ENCODE measurements around the gene TMPRSS11F. TPM values are rescaled to one million over a fixed set of nuclear protein-coding genes. Genes with fewer than 3 reads are reported as not detected.

Gene TMPRSS11F
- not detected for total RNA-seq
- polyA plus RNA-seq (2013, experiment 1 of 2) = not detected
- not detected for polyA plus RNA-seq (2013, experiment 2 of 2)
- long read RNA-seq, experiment 1 = 0 reads
- long read RNA-seq, experiment 2 = 0 reads
- long read RNA-seq, experiment 3 = 0 reads
- long read RNA-seq, experiment 4 = 0 reads

DNA sequence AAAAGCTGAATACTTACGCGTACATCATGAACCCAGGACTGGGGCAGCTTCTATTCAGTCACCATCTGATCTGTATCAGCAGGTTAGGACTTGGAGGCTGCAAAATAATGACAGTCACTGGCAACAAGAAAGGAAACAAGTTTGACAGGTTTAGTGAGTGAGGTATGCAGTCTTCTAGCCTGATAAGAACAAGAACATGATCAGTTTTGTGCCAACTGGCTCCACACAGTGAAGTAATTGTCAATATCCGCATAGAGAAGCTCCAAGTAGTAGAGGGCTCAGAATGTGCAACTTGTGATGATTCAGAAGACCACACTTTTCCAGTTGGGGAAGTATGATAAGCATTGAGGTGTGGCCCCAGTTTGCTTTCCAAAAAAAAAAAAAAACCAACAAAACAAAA is at the start of gene TMPRSS11F:
TSS of gene TMPRSS11F (minus strand) at position 77 of the 400 bp plus-strand sequence. CDS start at position 28, 49 bp downstream.
- Mint-ChIP-seq H3K9me3 (peaks cover 6% of the 10 kb centered on the region), H3K27ac (no peak within 1 kb of the TSS), H3K36me3 (ENCODE audit: low read depth) (no peaks in the 10 kb centered on the region), H3K4me3 (no peak within 1 kb of the TSS), H3K4me1 (peaks cover 4% of the 10 kb centered on the region), H3K27me3 (ENCODE audit: insufficient read depth) (no peaks in the 10 kb centered on the region)
- Histone ChIP-seq H3K27ac (ENCODE audit: low read depth, low read length) (no peak within 1 kb of the TSS), H3K4me1 (ENCODE audit: control insufficient read depth, insufficient read depth, low read length) (no peaks in the 10 kb centered on the region), H3K27me3 (ENCODE audit: control insufficient read depth, insufficient read depth, low read length, poor library complexity, severe bottlenecking) (no peaks in the 10 kb centered on the region), H3K36me3 (ENCODE audit: control insufficient read depth, insufficient read depth, low read length) (no peaks in the 10 kb centered on the region), H3K4me3 (ENCODE audit: low read length) (no peak within 1 kb of the TSS), H3K9ac (ENCODE audit: extremely low read depth, low read length, poor library complexity, severe bottlenecking) (no peak within 1 kb of the TSS), H3K9me3 (ENCODE audit: control insufficient read depth, low read length) (no peaks in the 10 kb centered on the region)
- 79 to 87% methylated on average over 3 of the region's 3 CpGs for WGBS, 2 experiments (ENCODE audit: insufficient coverage in 1 of 2, insufficient read length in 1 of 2)
- TF ChIP-seq, protein P1, sequence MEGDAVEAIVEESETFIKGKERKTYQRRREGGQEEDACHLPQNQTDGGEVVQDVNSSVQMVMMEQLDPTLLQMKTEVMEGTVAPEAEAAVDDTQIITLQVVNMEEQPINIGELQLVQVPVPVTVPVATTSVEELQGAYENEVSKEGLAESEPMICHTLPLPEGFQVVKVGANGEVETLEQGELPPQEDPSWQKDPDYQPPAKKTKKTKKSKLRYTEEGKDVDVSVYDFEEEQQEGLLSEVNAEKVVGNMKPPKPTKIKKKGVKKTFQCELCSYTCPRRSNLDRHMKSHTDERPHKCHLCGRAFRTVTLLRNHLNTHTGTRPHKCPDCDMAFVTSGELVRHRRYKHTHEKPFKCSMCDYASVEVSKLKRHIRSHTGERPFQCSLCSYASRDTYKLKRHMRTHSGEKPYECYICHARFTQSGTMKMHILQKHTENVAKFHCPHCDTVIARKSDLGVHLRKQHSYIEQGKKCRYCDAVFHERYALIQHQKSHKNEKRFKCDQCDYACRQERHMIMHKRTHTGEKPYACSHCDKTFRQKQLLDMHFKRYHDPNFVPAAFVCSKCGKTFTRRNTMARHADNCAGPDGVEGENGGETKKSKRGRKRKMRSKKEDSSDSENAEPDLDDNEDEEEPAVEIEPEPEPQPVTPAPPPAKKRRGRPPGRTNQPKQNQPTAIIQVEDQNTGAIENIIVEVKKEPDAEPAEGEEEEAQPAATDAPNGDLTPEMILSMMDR (conservative IDR thresholded peaks at IDR 0.05) = no peak
- no peak for DNase-seq

DNA sequence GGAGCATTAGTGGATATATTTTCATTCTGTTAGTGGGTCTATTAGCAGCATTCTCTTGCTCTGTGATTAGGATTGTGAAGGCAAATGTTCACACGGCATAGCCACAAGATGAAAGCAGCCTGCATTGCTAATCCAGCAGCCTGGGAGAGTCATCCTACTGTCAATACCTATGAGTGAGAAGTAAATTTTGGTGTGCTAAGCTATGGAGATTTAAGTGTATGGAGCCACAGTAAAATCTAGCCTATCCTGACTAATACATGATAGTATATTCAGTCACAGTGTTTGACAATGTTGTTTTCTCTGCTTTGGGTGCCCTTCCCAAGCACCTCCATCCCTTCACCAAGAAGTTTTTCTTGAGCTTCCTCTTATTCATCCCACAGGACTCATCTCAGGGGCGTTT is 47.2 kb upstream of the TMPRSS11F start:
- no peak for DNase-seq
- H3K36me3 ChIP-seq (ENCODE audit: control insufficient read depth, insufficient read depth, low read length) = no peaks in the 10 kb centered on the region
- Mint-ChIP-seq H3K4me1 (peaks cover 5% of the 10 kb centered on the region), H3K27me3 (ENCODE audit: insufficient read depth) (no peaks in the 10 kb centered on the region), H3K9me3 (peaks cover 25% of the 10 kb centered on the region), H3K27ac (peak overlapping the region; percentile 18), H3K36me3 (ENCODE audit: low read depth) (no peaks in the 10 kb centered on the region), H3K4me3 (no peak overlapping the region)
- H3K27ac ChIP-seq (ENCODE audit: low read depth, low read length) = no peak overlapping the region
- TF ChIP-seq, protein P1 (conservative IDR thresholded peaks at IDR 0.05) = no peak
- H3K9me3 ChIP-seq (ENCODE audit: control insufficient read depth, low read length) = no peaks in the 10 kb centered on the region
- WGBS, 2 experiments (ENCODE audit: insufficient coverage in 1 of 2, insufficient read length in 1 of 2) = 60 to 69% methylated on average over 1 to 2 of the region's 2 CpGs
- no peak overlapping the region for H3K4me3 ChIP-seq (ENCODE audit: low read length)
- no peaks in the 10 kb centered on the region for H3K27me3 ChIP-seq (ENCODE audit: control insufficient read depth, insufficient read depth, low read length, poor library complexity, severe bottlenecking)
- no peaks in the 10 kb centered on the region for H3K4me1 ChIP-seq (ENCODE audit: control insufficient read depth, insufficient read depth, low read length)
- no peak overlapping the region for H3K9ac ChIP-seq (ENCODE audit: extremely low read depth, low read length, poor library complexity, severe bottlenecking)

DNA sequence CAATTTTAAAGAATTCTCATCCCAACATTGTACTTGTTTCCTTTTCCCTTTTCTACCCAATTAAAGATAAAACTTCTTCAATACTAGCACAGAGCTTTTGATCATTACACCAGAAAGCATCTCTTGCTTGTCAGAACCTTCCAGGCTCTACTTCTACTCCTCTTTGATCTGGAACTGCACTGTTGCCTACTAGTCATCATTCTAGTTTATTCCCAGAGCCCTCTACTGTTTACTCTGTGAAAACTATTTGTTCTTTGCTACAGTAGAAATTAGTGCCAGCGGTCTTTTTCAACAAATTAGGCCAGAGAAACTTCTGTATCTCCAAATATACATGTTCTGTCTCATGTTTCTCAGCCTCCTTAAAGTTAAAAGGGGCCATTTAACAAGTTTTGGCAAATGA is 46.8 kb upstream of the TMPRSS11F start:
- DNase-seq = no peak
- H3K27me3 ChIP-seq (ENCODE audit: control insufficient read depth, insufficient read depth, low read length, poor library complexity, severe bottlenecking) = no peaks in the 10 kb centered on the region
- H3K27ac Mint-ChIP-seq = peak overlapping the region; percentile 18
- no peak overlapping the region for H3K4me3 ChIP-seq (ENCODE audit: low read length)
- peaks cover 5% of the 10 kb centered on the region for H3K4me1 Mint-ChIP-seq
- no peak overlapping the region for H3K9ac ChIP-seq (ENCODE audit: extremely low read depth, low read length, poor library complexity, severe bottlenecking)
- no peaks in the 10 kb centered on the region for H3K36me3 Mint-ChIP-seq (ENCODE audit: low read depth)
- no peaks in the 10 kb centered on the region for H3K36me3 ChIP-seq (ENCODE audit: control insufficient read depth, insufficient read depth, low read length)
- H3K9me3 Mint-ChIP-seq = peaks cover 25% of the 10 kb centered on the region
- no peaks in the 10 kb centered on the region for H3K4me1 ChIP-seq (ENCODE audit: control insufficient read depth, insufficient read depth, low read length)
- TF ChIP-seq, protein P1 (conservative IDR thresholded peaks at IDR 0.05) = no peak
- H3K27me3 Mint-ChIP-seq (ENCODE audit: insufficient read depth) = no peaks in the 10 kb centered on the region
- no peak overlapping the region for H3K4me3 Mint-ChIP-seq
- H3K27ac ChIP-seq (ENCODE audit: low read depth, low read length) = no peak overlapping the region
- no peaks in the 10 kb centered on the region for H3K9me3 ChIP-seq (ENCODE audit: control insufficient read depth, low read length)
- 78 to 80% methylated on average over 1 of the region's 1 CpG for WGBS, 2 experiments (ENCODE audit: insufficient coverage in 1 of 2, insufficient read length in 1 of 2)
